GM12892 (cell line): ENCODE data around the gene PLD6.

Experiments
- DNase-seq: peaks from one replicate; pipeline ENCODE4 v3.0.0; 2011; ENCODE audit not compliant: insufficient read length
- FAIRE-seq: peaks from 2 replicates; lab custom pipeline; 2011; peaks lifted over from hg19 to GRCh38; lab: Jason Lieb, UNC
- POLR2A ChIP-seq: IDR thresholded peaks from 2 replicates; pipeline ENCODE4 v1.6.1; 2011; ENCODE audit warnings: low read depth, low read length, control low read depth
- POLR2AphosphoS5 ChIP-seq: IDR thresholded peaks from 2 replicates; pipeline ENCODE4 v1.6.1; 2011; ENCODE audit warnings: low read depth, low read length, control low read depth
- TAF1 ChIP-seq: IDR thresholded peaks from 2 replicates; pipeline ENCODE4 v1.6.1; 2011; ENCODE audit warnings: low read depth, mild to moderate bottlenecking, control low read depth, low read length, borderline replicate concordance

Gene PLD6

DNA sequence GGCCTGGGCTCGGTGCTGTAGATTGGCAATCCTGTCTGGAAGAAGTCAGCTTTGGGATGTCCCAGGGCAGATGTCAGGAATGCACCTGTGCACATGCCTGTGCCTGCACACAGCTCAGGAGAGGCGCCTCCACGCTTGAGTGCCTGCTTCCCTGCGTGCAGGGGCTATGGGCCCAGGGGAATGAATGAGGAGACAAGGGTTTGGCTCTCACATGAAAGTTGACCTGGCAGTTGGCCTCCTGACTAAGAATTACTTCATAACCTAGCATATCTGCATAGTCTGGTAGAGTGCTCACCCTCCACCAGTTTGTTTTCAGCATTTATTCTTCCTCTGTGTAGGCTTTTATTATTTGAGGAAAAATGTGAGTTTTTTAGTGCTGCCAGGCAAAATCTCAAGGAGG, 50.0 kb downstream of the PLD6 start:
- TF ChIP-seq POLR2A (no peak), POLR2AphosphoS5 (no peak), TAF1 (no peak)
- no peak for DNase-seq

DNA sequence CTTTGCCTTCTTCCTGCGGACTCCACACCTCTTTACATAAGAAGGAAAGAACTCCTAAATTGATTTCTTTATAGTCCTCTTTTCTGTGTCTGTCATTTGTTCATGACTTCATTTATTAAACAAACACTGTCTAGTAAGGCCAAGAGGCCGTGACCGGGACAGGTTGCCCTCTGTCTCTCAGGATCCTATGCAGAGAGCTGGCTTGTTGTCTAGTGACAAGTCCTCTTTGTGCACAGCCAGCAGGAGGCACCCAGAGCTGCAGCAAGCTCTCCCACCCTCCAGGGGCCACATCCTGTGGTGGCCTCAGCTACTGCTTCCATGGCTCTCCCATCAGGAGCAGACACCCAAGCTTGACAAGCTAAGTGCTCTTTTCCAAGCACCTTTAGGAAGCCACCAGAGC, 50.6 kb downstream of the PLD6 start:
- TF ChIP-seq TAF1 (no peak), POLR2A (no peak), POLR2AphosphoS5 (no peak)
- FAIRE-seq = no peak
- no peak for DNase-seq

More for the DNA sequence above, 50.0 kb downstream of the PLD6 start:
- FAIRE-seq = no peak

DNA sequence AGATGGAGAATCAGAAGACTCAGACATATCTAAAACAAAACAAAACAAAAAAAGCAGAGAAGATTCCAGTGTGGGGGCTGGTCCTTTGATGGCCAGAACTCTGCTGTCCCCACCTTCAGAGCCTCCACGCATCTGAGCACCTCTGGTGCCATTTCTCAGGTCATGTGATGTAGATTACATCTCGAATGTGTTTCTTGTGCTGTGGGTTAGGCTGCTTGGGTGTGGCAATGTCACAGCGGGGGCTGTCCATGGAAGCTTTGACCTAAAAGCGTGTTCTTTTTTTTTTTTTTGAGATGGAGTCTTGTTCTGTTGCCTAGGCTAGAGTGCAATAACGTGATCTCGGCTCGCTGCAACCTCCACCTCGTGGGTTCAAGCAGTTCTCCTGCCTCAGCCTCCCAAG, 51.2 kb downstream of the PLD6 start:
- TF ChIP-seq POLR2A (no peak), POLR2AphosphoS5 (no peak), TAF1 (no peak)
- FAIRE-seq = no peak

GRCh38 chr17:17154556-17154955, 51.6 kb downstream of the PLD6 start:
- TF ChIP-seq TAF1 (no peak), POLR2AphosphoS5 (no peak), POLR2A (no peak)
- FAIRE-seq = no peak

More for the DNA sequence above, 51.2 kb downstream of the PLD6 start:
- no peak for DNase-seq

GRCh38 chr17:17153709-17154108, 52.4 kb downstream of the PLD6 start:
- TF ChIP-seq POLR2AphosphoS5 (no peak), POLR2A (no peak), TAF1 (no peak)
- DNase-seq (no peak), FAIRE-seq (no peak)

More at GRCh38 chr17:17154556-17154955, 51.6 kb downstream of the PLD6 start:
- DNase-seq = no peak

- DNase-seq (no peak), FAIRE-seq (no peak)
- TF ChIP-seq POLR2AphosphoS5 (no peak), TAF1 (no peak), POLR2A (no peak)
These were observed 53.1 kb downstream of the PLD6 start for GRCh38 chr17:17153071-17153470.

- FAIRE-seq (no peak), DNase-seq (no peak)
- TF ChIP-seq POLR2AphosphoS5 (no peak), TAF1 (no peak), POLR2A (no peak)
These were observed 53.7 kb downstream of the PLD6 start for GRCh38 chr17:17152385-17152784.

DNA sequence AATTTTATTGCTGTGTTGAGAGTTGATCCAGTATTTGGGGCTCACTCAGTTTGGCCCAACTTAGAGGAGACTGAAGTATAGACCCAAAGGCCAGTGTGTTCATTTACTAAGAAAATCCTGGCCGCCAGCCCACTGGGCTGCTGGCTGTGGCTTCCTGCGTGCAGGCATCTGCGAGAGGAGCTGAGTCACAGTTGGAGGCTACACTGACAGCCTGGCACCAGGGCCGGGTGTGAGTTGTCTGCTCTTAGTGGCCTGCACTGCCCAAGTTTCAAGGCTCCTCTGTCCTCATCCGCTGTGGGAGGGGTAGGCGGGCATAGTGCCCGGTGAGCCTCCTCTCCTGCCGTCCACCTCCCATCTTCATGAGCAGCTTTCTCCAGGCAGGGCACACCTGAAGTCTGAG, 54.2 kb downstream of the PLD6 start:
- no peak for TF ChIP-seq POLR2A
- no peak for TF ChIP-seq POLR2AphosphoS5
- no peak for TF ChIP-seq TAF1
- FAIRE-seq (no peak), DNase-seq (no peak)

- TF ChIP-seq POLR2AphosphoS5 = no peak
- TF ChIP-seq TAF1 = no peak
- no peak for TF ChIP-seq POLR2A
- FAIRE-seq (no peak), DNase-seq (no peak)
These were observed 54.6 kb downstream of the PLD6 start for GRCh38 chr17:17151541-17151940.

DNA sequence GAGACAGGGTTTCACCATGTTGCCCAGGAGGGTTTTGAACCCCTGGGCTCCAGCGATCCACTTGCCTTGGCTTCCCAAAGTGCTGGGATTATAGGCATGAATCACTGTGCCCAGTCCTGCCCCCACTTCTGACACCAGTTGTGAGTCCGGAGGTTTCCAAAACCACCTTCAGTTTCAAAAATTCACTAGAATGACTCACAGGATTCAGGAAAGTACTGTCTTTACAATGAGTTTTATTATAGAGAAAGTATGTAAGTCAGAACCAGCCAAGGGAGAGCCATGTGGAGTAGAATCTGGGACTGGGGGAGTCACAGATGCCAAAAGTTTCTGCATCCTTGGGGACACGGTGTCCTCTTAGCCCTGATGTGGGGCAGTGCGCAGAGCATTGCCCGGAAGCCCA, 55.1 kb downstream of the PLD6 start:
- FAIRE-seq = no peak
- TF ChIP-seq POLR2A = no peak

More for the DNA sequence above, 55.1 kb downstream of the PLD6 start:
- no peak for DNase-seq
